GM18505 (cell line): Measurements from ENCODE around the gene CERS3.

Experiments used
- ATAC-seq: cut with Tn5 transposase; IDR thresholded peaks from one replicate; pipeline ENCODE4 v1.9.1; 2021; ENCODE audit not compliant: unreplicated experiment
- POLR2A ChIP-seq: IDR thresholded peaks from 4 replicates; pipeline ENCODE4 v1.6.1; 2011; ENCODE audit warnings: borderline replicate concordance; ENCODE audit not compliant: insufficient read depth, insufficient read length; ENCODE audit errors: extremely low read depth

CERS3 gene

DNA sequence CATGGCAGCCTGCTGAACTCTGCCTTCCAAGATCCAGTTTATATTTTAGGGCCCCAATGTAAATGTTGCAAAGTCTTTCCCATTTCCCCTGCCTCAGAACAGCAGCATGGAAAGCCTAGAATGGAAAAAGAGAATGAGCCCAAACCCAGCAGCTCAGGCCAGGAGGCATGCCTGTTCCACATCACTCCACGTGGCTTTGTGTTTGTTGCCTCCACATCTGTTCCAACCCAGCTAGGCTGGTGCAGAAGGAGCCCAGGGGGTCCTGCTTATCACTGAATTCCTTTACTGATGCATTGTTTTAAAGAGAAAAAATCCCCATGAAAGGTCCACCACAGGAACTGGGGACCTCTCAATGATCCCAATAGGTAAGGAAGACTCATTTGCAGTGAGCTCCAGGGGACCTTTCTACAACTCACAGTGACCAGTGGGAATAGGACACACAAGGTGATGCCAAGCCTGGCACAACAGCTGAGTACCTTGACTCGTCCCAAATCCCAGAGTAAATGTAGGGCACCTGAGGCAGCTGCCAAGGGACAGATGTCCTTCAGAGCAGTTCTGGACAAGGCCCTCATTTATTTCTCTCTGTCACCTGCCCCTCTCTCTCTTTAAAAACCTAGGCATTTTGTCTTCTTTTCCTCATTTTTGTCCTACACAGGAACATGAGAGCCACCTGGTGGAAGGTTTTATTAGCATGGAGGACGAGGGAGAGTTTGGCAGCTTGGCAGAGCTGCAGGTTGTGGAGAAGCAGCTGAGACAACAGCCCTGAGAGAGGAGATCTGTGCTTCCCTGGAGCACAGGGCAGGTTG lies 145.2 kb downstream of the CERS3 start:
- ATAC-seq = no peak
- no peak for TF ChIP-seq POLR2A

DNA sequence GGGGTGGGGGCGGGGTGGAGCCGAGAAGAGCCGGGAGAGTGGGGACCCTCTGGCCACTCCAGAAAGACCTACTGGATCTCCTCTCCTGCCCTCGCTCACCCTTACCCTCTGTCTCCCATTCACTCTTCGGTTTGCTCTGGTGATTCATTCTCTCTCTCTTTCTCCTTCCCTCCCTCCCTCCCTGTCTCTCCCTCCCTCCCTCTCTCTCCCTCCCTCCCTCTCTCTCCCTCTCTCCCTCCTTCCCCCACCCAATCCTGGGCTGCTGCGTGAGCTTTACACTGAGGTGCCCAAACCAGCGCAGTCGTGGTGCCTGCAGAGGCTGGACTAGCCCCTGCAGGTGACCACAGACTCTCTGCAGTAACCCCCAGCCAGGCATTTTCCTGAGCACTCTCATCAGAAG lies 154.8 kb downstream of the CERS3 start:
- ATAC-seq = no peak
- no peak for TF ChIP-seq POLR2A

DNA sequence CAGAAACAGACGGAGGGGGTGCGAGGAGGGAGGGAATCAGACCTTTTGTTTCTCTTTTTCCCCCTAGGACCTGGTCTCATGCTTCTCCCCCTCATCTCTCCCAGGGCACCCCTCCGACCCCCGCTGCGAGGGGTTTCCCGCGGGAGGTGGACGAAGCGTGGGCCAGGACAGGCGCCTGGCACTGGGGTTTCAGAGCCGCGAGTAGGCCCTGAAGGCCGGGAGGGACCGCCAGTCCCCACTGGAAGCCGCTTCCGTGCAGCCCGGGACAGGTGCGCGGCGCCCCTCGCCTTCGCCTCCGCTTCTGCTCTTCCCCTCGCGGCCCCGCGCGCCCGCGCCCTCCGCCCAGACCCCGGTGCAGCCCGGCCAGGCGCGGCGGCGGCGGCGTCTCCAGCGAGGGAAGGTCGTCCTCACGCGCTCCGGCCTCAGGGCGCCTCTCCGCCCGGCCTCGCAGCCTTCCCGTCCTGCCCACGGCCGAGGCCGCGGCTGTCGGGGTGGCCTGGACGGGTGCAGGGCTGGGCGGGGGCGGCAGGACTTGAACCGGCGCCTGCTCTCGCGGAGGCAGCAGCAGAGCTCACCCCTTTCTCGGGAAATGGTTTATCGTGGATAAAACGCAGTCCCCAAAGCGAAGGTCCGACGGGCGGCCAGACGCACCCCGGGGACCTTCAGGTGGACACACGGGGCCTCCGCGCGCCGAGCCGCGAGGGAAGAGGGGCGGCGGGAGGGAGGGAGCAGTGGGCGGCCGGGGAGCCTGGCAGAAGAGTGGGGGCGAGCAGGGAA lies 155.4 kb downstream of the CERS3 start:
- no peak for TF ChIP-seq POLR2A
- ATAC-seq = no peak

DNA sequence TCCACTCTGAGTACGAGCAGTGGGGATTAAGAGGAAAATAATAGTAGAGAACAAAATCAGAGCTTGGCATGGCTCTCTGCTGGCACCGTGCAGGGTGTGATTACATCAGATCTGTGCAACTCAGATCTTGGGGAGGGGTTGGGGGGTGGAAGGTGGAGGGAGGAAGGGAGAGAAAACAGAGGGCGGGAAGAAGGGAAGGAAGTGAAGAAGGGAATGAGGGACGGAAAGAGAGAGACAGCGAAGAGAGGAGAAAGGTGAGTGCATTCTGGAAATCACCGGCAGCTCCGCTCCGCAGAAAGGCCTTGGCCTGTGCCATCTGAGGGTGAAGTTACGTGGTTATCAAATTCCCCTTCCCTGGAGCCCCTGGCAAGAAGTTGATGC lies 156.0 kb downstream of the CERS3 start:
- no peak for TF ChIP-seq POLR2A
- ATAC-seq = no peak

DNA sequence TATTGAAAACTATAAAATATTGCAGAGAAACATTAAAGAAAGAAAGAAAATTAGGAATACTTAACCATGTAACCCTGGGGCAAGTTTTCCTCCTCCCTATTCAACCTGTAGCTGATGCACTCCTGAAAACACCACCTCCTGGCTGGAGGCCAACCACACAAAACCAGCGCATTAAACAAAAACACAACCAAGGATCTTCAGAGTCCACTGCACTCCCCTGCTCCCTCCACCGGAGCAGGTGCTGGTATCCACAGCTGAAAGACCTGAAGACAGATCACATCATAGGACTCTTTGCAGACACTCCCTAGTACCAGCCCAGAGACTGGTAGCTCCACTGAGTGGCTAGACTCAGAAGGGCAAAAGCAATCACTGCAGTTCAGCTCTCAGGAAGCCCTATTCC lies 173.4 kb downstream of the CERS3 start:
- TF ChIP-seq POLR2A = no peak
- no peak for ATAC-seq

DNA sequence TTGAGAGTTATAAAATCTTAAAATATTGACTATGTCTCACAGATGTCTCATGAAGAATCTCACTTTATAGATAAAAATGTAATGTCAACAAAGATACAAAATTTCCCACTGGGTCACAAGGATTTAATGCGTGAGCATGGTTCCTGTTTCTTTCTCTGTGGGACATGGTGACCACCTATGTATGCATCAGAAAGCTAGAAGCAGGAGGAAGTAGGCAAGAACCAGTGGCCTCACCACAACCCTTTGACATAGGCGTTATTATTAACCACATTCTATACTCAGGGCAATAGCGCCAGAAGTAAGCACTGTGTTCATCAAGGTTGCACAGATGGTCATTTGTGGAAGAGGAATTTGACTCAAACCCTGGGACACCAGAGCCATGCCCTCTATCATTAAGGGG lies 175.3 kb downstream of the CERS3 start:
- no peak for TF ChIP-seq POLR2A
- ATAC-seq = no peak

DNA sequence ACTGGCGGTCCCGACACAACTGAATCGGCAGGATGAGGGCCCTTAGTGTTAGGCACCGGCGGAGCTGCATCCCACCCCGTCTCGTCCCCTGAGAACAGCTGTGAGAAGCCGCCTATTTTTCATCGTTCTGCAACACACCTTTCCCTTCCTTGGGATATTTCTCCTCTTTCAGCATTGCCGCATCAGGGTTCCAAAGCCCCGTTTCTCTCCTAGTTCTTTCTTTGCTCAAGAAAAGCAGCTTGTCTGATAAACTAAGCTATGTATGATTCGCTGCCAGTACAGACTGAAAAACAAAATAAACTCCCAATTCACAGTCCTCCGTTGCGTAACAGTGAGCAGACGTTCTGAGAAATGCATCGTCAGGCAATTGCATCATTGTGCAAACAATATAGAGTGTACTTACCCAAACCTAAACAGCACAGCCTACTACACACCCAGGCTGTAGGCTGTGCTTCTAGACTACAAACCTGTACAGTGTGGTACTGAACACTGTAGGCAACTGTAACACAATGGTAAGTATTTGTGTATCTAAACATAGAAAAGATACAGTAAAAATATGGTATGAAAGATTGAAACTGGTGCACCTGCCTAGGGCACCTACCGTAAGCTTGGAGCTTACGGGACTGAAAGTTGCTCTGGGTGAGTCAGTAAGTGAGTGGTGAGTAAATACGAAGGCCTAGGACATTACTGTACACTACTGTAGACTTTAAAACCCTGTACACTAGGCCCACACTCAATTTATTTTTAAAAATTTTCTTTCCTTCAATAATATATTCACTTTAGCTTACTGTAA lies 178.1 kb downstream of the CERS3 start:
- no peak for ATAC-seq

More for the DNA sequence above, 178.1 kb downstream of the CERS3 start:
- no peak for TF ChIP-seq POLR2A
